Large intestine (tissue), 3 donors: Measurements from ENCODE around the gene TMEM107. TPM values are rescaled to one million over a fixed set of nuclear protein-coding genes. Genes with fewer than 3 reads are reported as not detected.

Source experiments
- DNase-seq, 2 donors: peaks; one replicate each; pipeline versions ENCODE4 v3.0.0 to v3.0.0-alpha.2; 2013
- H3K27ac ChIP-seq: one replicate; pipeline ENCODE4 v1.5.1; 2013; ENCODE audit warnings: low read length
- H3K27me3 ChIP-seq: 2 replicates; pipeline ENCODE4 v1.6.1; 2013; ENCODE audit warnings: low read length; ENCODE audit not compliant: control insufficient read depth, insufficient read depth
- H3K36me3 ChIP-seq: 2 replicates; pipeline ENCODE4 v1.6.1; 2013; ENCODE audit warnings: low read length; ENCODE audit not compliant: control insufficient read depth, insufficient read depth
- H3K4me1 ChIP-seq: one replicate; pipeline ENCODE4 v1.6.1; 2013; ENCODE audit warnings: low read length; ENCODE audit not compliant: control insufficient read depth, insufficient read depth
- H3K4me3 ChIP-seq: one replicate; pipeline ENCODE4 v1.5.1; 2013; ENCODE audit warnings: low read length
- H3K9me3 ChIP-seq: one replicate; pipeline ENCODE4 v1.6.1; 2013; ENCODE audit warnings: mild to moderate bottlenecking, low read depth, low read length, moderate library complexity; ENCODE audit not compliant: control insufficient read depth
- WGBS: methylation state at CpG from one replicate; pipeline ENCODE4 v1.1.5; 2013; ENCODE audit warnings: low lambda C conversion rate; ENCODE audit not compliant: insufficient coverage; 5-methylcytosine and 5-hydroxymethylcytosine counted together
- polyA plus RNA-seq: library from polyadenylated mRNA; unstranded; fragments of 120-200 nt; gene quantifications from one replicate; pipeline ENCODE4 v1.2.1, GENCODE V29; 2013

The TMEM107 gene
- polyA plus RNA-seq, 1 donor = 11.4 TPM

GRCh38 chr17:8153957-8154607 is 22.1 kb downstream of the TMEM107 start:
- Histone ChIP-seq H3K9me3 (no peaks in the 10 kb centered on the region), H3K27ac (peak overlapping the region; percentile 89), H3K27me3 (no peaks in the 10 kb centered on the region), H3K4me3 (peak overlapping the region; percentile 16), H3K4me1 (peaks cover 61% of the 10 kb centered on the region), H3K36me3 (peaks cover 12% of the 10 kb centered on the region)
- WGBS = no CpG with 5 or more reads among the region's 22 CpGs
- peak; percentile 95 for DNase-seq

GRCh38 chr17:8153525-8153956 is 22.6 kb downstream of the TMEM107 start:
- Histone ChIP-seq H3K4me3 (no peak overlapping the region), H3K27me3 (no peaks in the 10 kb centered on the region), H3K4me1 (peaks cover 59% of the 10 kb centered on the region), H3K27ac (peak overlapping the region; percentile 89), H3K36me3 (peaks cover 14% of the 10 kb centered on the region), H3K9me3 (no peaks in the 10 kb centered on the region)
- DNase-seq = peak; percentile 96 to 98
- no CpG with 5 or more reads among the region's 13 CpGs for WGBS

- no peak overlapping the region for H3K4me3 ChIP-seq
- H3K27me3 ChIP-seq = no peaks in the 10 kb centered on the region
- no CpG with 5 or more reads among the region's 7 CpGs for WGBS
- H3K4me1 ChIP-seq = peaks cover 55% of the 10 kb centered on the region
- peaks cover 19% of the 10 kb centered on the region for H3K36me3 ChIP-seq
- no peak for DNase-seq
- peak overlapping the region; percentile 89 for H3K27ac ChIP-seq
- H3K9me3 ChIP-seq = no peaks in the 10 kb centered on the region
Observed at GRCh38 chr17:8153031-8153451, 23.1 kb downstream of the TMEM107 start.

- no CpG with 5 or more reads among the region's 42 CpGs for WGBS
- H3K9me3 ChIP-seq = no peaks in the 10 kb centered on the region
- H3K4me1 ChIP-seq = peaks cover 55% of the 10 kb centered on the region
- DNase-seq = peak; percentile 95 to 97
- H3K27me3 ChIP-seq = no peaks in the 10 kb centered on the region
- peak within 1 kb of the TSS; percentile 75 for H3K4me3 ChIP-seq
- H3K27ac ChIP-seq = peak within 1 kb of the TSS; percentile 89
- peaks cover 27% of the 10 kb centered on the region for H3K36me3 ChIP-seq
Observed at GRCh38 chr17:8152112-8152775, 23.9 kb downstream of the TMEM107 start, which contains the start of gene PER1. PER1 (minus strand) TSS chr17:8152404; CDS start chr17:8150706, 1,698 bp downstream.

GRCh38 chr17:8151641-8152111 is 24.5 kb downstream of the TMEM107 start:
- Histone ChIP-seq H3K27ac (peak overlapping the region; percentile 89), H3K36me3 (peaks cover 33% of the 10 kb centered on the region), H3K4me3 (peak overlapping the region; percentile 75), H3K27me3 (no peaks in the 10 kb centered on the region), H3K9me3 (no peaks in the 10 kb centered on the region), H3K4me1 (peaks cover 52% of the 10 kb centered on the region)
- DNase-seq = peak in 1 of 2 donors; percentile 74
- WGBS = no CpG with 5 or more reads among the region's 22 CpGs

GRCh38 chr17:8151120-8151640 is 25.0 kb downstream of the TMEM107 start:
- Histone ChIP-seq H3K36me3 (peaks cover 38% of the 10 kb centered on the region), H3K4me1 (peaks cover 52% of the 10 kb centered on the region), H3K4me3 (peak overlapping the region; percentile 75), H3K27ac (peak overlapping the region; percentile 89), H3K27me3 (no peaks in the 10 kb centered on the region), H3K9me3 (no peaks in the 10 kb centered on the region)
- WGBS = no CpG with 5 or more reads among the region's 38 CpGs
- peak; percentile 92 for DNase-seq

GRCh38 chr17:8150194-8151119 is 25.7 kb downstream of the TMEM107 start:
- Histone ChIP-seq H3K36me3 (peaks cover 45% of the 10 kb centered on the region), H3K9me3 (no peaks in the 10 kb centered on the region), H3K27me3 (no peaks in the 10 kb centered on the region), H3K4me1 (peaks cover 47% of the 10 kb centered on the region), H3K27ac (peak overlapping the region; percentile 66), H3K4me3 (peak overlapping the region; percentile 75)
- no peak for DNase-seq
- no CpG with 5 or more reads among the region's 18 CpGs for WGBS

GRCh38 chr17:8149419-8150193 is 26.6 kb downstream of the TMEM107 start:
- H3K9me3 ChIP-seq = no peaks in the 10 kb centered on the region
- 100% methylated on average over 5 of the region's 29 CpGs for WGBS
- H3K27me3 ChIP-seq = no peaks in the 10 kb centered on the region
- no peak overlapping the region for H3K27ac ChIP-seq
- DNase-seq = no peak
- H3K4me3 ChIP-seq = no peak overlapping the region
- H3K36me3 ChIP-seq = peaks cover 51% of the 10 kb centered on the region
- H3K4me1 ChIP-seq = peaks cover 38% of the 10 kb centered on the region

- no peak for DNase-seq
- WGBS = no CpG with 5 or more reads among the region's 13 CpGs
- Histone ChIP-seq H3K4me3 (no peak overlapping the region), H3K27me3 (no peaks in the 10 kb centered on the region), H3K9me3 (no peaks in the 10 kb centered on the region), H3K4me1 (peaks cover 29% of the 10 kb centered on the region), H3K27ac (no peak overlapping the region), H3K36me3 (peaks cover 61% of the 10 kb centered on the region)
Observed at GRCh38 chr17:8148560-8148959, 27.6 kb downstream of the TMEM107 start.
